ENCODE measurements around the gene CHD6. TPM values are rescaled to one million over a fixed set of nuclear protein-coding genes. Genes with fewer than 3 reads are reported as not detected.

Gene CHD6
- total RNA-seq, 4 donors from 2014 or later, result 21.5 to 97.6 (median 53.7) TPM

DNA sequence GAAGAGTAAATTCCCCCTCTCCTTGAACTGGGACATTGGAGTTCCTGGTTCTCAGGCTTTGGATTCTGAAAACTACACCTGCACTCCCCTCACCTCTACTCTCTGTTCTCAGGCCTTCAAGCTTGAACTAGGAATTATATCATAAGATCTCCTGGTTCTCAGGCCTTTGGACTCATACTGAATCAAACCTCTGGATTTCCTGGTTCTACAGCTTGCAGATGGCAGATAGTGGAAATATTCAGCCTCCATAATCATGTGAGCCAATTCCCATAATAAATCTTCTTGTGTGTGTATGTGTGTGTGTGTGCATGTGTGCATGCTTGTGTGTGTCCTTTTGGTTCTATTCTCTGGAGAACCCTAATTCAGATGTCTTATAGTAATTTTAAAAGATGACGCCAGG, 12.7 kb upstream of the CHD6 start:
- Histone ChIP-seq H3K27me3 (no peaks in the 10 kb centered on the region), H3K27ac (no peak overlapping the region), H3K9me3 (no peaks in the 10 kb centered on the region), H3K36me3 (no peaks in the 10 kb centered on the region), H3K4me3 (no peak overlapping the region), H3K4me1 (no peaks in the 10 kb centered on the region)
- intact Hi-C loops (cut with DNase I; ENCODE audit: low total_unique reads), result no loop called here
- TF ChIP-seq POLR2A (IDR thresholded peaks at IDR 0.05), result no peak
- TF ChIP-seq, protein P1, sequence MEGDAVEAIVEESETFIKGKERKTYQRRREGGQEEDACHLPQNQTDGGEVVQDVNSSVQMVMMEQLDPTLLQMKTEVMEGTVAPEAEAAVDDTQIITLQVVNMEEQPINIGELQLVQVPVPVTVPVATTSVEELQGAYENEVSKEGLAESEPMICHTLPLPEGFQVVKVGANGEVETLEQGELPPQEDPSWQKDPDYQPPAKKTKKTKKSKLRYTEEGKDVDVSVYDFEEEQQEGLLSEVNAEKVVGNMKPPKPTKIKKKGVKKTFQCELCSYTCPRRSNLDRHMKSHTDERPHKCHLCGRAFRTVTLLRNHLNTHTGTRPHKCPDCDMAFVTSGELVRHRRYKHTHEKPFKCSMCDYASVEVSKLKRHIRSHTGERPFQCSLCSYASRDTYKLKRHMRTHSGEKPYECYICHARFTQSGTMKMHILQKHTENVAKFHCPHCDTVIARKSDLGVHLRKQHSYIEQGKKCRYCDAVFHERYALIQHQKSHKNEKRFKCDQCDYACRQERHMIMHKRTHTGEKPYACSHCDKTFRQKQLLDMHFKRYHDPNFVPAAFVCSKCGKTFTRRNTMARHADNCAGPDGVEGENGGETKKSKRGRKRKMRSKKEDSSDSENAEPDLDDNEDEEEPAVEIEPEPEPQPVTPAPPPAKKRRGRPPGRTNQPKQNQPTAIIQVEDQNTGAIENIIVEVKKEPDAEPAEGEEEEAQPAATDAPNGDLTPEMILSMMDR (IDR thresholded peaks at IDR 0.05), result no peak
- DNase-seq, result no peak

DNA sequence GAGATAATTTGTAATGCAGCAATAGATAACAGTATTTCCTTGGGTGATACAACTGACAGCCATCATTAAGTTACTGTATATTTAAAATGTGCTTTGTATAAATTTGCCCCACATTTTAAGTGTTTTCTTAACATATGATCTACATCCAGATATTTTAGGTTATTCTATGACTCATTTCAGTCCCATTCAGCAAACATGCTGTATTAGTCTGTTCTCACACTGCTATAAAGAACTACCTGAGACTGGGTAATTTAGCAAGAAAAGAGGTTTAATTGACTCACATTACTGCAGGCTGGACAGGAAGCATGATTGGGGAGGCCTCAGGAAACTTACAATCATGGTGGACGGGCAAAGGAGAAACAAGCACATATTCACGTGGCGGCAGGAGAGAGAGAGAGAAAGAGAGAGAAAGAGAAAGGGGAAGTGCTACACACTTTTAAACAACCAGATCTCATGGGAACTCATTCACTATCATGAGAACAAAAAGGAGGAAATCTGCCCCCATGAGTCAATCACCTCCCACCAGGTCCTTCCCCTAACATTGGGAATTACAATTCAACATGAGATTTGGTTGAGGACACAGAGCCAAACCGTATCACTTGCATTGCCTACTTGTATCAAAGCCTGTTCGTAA, 9.6 kb upstream of the CHD6 start:
- Histone ChIP-seq H3K4me3 (no peak overlapping the region), H3K36me3 (no peaks in the 10 kb centered on the region), H3K27me3 (no peaks in the 10 kb centered on the region), H3K27ac (no peak overlapping the region), H3K9me3 (no peaks in the 10 kb centered on the region), H3K4me1 (no peaks in the 10 kb centered on the region)
- no peak for DNase-seq
- TF ChIP-seq POLR2A (IDR thresholded peaks at IDR 0.05), result no peak
- TF ChIP-seq, protein P1 (IDR thresholded peaks at IDR 0.05), result no peak
- intact Hi-C loops (cut with DNase I; ENCODE audit: low total_unique reads), result no loop called here

DNA sequence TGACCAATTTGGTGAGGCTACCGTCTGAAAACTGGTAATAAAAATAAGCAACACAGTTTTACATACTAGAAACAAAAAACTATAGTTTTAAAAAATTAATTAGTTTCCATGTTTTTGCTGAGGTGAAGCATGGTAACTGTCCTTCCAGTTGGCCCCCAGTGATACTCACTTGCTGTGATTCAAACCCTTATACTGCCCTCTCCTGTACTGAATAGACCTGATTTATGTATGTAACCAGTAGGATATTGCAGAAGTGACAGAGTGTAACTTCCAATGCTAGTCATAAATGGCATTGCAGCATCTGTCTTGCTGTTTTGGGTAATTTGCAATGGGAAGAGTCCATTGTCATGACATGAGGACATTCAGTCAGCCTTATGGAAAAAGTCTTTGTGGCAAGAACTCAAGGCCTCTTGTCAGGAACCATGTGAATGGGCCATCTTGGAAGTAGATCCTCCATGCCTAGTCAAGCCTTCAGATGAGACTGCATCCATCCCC, 8.9 kb upstream of the CHD6 start:
- TF ChIP-seq POLR2A (IDR thresholded peaks at IDR 0.05), result no peak
- TF ChIP-seq, protein P1 (IDR thresholded peaks at IDR 0.05), result no peak
- no peak for DNase-seq
- Histone ChIP-seq H3K4me3 (no peak overlapping the region), H3K9me3 (no peaks in the 10 kb centered on the region), H3K36me3 (no peaks in the 10 kb centered on the region), H3K27me3 (no peaks in the 10 kb centered on the region), H3K27ac (no peak overlapping the region), H3K4me1 (no peaks in the 10 kb centered on the region)
- intact Hi-C loops (cut with DNase I; ENCODE audit: low total_unique reads), result no loop called here

DNA sequence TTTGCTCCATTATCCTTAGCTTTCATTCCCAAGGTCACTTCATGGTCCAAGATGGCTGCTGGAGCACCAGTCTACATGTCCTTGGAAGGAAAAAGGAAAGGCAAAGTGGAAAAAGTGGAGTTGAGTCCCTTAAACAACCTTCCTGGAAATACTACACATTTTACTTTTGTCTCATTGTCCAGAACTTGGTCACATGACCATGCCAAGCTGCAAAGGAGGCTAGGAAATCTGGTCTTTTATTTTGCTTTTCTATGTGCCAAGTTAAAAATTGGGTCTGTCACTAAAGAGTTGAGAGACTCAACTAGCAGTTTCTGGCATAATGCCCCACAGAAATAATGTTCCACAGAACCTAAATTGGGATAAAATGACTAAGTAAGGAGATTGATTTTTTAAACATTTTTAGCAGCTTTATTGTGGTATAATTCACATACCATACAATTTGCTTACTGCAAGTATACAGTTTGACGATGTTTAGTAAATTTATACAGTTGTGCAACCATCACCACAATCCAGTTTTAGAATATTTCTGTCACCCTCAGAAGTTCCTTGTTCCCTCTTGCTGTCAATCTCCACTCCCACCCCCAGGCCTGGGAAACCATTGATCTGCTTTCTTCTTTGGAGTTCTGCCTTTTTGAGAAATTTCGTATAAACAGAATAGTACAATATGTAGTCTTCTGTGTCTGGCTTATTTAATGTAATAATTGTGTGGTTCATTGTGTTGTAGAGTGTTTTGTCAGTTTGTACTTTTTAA, 5.6 kb upstream of the CHD6 start:
- no peaks in the 10 kb centered on the region for H3K9me3 ChIP-seq
- no peaks in the 10 kb centered on the region for H3K4me1 ChIP-seq
- intact Hi-C loops (cut with DNase I; ENCODE audit: low total_unique reads), result no loop called here
- H3K27me3 ChIP-seq, result no peaks in the 10 kb centered on the region
- H3K36me3 ChIP-seq, result no peaks in the 10 kb centered on the region
- TF ChIP-seq, protein P1 (IDR thresholded peaks at IDR 0.05), result no peak
- TF ChIP-seq POLR2A (IDR thresholded peaks at IDR 0.05), result no peak
- no peak for DNase-seq
- H3K4me3 ChIP-seq, result no peak overlapping the region
- no peak overlapping the region for H3K27ac ChIP-seq

DNA sequence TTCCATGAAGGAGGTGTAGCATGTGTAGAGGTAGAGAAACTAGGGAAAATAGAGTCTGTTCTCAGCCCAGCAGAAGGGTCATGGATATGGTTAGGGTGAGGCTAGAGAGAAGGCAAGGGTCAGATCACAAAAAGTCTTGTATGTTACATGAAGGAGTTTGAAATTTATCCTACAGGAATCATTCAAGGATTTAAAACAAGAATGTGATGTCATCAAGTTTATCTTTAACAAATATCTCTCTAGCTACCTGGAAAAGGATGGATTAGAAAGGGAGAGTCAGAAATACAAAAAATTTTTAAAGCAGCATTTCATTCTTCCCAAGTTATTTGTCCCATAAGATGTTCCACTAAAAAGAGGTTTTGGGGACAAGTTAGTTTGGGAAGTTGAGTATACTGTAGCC, 4.4 kb upstream of the CHD6 start:
- Histone ChIP-seq H3K9me3 (no peaks in the 10 kb centered on the region), H3K27ac (no peak overlapping the region), H3K4me3 (no peak overlapping the region), H3K27me3 (no peaks in the 10 kb centered on the region), H3K4me1 (no peaks in the 10 kb centered on the region), H3K36me3 (no peaks in the 10 kb centered on the region)
- no peak for DNase-seq
- intact Hi-C loops (cut with DNase I; ENCODE audit: low total_unique reads), result no loop called here
- TF ChIP-seq, protein P1 (IDR thresholded peaks at IDR 0.05), result no peak
- TF ChIP-seq POLR2A (IDR thresholded peaks at IDR 0.05), result no peak

All from uterus (tissue), 4 donors.